Measurements from ENCODE around the gene TRAF7.

Gene TRAF7

GRCh38 chr16:2148714-2149629, 6.6 kb upstream of the TRAF7 start:
- no peak for DNase-seq

- no peak for DNase-seq
Observed at GRCh38 chr16:2149630-2150417, 5.8 kb upstream of the TRAF7 start.

DNA sequence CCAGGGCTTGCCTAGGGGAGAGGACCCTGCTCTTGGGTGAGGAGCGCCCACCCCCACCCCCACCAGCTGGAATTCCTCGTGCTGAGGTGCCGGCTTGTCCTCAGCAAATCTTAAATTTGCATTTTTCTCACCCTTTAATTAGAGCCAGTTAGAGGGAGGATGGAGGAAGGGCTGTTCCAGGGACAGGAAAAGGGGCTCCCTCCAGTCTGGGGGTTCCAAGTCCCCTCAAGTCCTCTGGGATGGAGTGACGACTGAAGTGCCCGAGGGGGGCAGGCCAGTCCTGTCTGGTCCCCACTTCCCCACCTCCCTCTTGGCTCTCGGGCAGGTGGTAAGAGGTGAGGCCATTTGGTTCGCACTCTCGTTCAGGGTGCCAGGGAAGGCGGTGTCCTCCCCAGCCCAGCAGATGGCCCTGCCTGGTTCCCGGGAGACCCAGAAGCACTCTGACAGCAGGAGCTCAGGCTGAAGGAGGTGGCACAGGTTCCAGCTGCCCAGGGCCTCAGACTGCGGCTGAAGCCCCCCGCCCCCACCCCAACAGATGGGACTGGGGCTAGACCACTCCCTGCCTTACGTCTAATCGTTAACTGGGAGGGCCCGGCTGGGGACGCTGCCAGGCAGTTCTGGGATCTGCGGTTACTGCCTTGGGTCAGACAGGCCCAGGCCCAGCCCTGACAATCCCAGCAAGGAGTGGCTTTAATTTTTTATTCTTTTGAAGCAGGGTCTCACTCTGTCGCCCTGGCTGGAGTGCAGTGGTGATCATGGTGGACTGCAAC, 5.0 kb upstream of the TRAF7 start:
- no peak for DNase-seq

DNA sequence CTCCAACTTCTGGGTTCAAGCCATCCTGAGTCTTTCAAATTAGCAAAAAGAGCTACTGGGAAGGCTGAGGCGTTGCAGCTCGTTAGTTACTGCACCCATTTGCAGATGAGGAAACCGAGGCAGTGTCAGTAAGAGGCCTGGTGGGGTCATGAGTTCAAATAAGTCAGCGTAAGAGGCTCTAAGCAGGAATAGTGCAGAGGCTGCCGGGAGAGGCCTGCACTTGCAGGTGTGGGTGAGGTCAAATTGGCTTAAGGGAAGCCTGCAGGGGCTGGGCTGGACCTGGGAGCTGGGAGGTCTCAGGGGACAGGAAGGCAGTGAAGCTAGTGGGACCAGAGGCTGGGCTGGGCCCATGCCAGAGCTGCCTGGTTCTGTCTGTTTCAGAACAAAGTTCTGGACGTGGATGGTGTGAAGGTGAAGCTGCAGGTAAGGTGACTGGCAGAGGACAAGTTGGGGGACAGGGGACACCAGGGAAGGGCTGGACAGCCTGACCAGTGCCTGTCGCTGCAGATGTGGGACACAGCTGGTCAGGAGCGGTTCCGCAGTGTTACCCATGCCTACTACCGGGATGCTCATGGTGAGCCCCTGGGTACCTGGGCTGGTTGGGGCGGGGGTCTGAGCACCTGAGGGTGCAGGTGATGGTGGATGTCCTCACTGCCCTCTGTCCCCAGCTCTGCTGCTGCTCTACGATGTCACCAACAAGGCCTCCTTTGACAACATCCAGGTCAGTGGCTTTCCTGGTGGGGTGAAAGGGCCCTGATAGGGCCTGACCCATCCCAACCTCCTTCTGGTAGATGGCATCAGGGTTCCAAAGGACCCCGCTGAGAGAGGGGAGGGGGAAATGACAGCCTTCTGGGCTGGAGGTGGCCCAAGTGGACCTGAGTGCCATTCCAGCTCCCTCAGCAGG, 4.1 kb upstream of the TRAF7 start:
- no peak for DNase-seq

DNA sequence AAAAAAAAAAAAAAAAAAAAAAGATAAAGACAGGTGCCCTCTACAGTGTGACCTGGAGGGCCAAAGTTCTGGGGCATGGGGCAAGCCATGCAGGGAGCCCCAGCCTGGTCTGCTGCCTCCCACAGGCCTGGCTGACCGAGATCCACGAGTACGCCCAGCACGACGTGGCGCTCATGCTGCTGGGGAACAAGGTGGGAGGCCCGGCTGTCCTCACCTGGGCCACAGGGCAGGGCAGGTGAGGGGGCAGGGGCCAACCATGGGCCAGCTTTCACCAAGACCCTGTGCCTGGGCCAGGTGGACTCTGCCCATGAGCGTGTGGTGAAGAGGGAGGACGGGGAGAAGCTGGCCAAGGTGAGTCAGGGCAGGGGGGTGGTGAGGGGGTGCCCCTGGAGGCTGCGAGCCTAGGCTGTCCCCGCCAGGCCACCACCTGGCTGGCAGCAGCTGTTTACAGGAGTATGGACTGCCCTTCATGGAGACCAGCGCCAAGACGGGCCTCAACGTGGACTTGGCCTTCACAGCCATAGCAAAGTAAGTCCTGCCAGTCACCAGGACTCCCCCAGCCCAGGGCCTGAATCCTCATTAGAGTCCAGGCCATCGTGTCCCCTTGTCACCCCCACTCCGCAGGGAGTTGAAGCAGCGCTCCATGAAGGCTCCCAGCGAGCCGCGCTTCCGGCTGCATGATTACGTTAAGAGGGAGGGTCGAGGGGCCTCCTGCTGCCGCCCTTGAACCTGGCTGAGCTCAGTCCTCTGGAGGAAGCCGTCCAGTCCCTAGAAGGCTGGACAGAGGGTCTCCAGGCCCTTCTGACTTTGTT, 2.7 kb upstream of the TRAF7 start:
- no peak for DNase-seq

- no peak for DNase-seq
Observed at GRCh38 chr16:2154533-2155090, 970 bp upstream of the TRAF7 start.

DNA sequence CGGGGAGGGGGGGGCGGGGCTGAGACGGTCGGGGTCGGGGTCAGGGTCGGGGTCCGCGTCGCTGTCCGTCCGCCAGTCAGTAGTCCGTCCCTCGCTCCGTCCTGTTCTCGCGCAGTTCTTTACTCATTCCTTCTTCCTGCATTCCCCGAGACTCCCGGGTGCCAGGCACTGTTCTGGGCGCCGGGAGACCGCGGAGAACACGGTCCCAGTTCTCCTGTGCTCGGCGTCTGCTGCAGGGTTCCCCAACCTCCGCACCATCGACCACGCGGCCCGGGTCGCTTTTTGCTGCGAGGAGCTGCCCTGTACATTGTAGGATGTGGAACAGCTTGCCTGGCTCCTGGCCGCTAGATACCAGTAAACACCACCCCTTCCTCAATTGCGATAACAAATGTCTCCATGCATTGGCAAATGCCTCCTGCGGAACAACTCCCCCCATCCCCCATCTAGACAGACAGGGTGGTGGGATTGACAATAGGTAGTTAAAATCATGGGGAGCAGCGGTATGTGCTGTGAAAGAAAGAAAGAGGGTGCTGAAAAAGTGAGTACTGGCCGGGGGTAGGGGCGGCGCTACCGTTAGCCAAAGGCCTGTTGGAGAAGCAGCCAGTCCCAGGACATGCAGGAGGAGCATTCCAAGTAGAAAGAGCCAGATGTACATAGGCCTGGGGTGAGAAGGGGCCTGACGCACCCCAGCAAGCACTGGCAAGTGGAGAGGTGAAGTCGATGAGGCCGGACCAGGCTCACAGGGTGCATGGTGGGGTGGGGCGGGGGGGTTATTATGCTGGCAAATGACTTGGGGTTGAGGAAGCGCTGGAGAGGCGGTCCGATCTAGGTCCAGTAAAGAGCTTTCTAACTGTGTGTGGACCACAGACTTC, 631 bp downstream of the TRAF7 start:
- no peak for DNase-seq

GRCh38 chr16:2156849-2157224, 1.3 kb downstream of the TRAF7 start:
- no peak for DNase-seq

DNA sequence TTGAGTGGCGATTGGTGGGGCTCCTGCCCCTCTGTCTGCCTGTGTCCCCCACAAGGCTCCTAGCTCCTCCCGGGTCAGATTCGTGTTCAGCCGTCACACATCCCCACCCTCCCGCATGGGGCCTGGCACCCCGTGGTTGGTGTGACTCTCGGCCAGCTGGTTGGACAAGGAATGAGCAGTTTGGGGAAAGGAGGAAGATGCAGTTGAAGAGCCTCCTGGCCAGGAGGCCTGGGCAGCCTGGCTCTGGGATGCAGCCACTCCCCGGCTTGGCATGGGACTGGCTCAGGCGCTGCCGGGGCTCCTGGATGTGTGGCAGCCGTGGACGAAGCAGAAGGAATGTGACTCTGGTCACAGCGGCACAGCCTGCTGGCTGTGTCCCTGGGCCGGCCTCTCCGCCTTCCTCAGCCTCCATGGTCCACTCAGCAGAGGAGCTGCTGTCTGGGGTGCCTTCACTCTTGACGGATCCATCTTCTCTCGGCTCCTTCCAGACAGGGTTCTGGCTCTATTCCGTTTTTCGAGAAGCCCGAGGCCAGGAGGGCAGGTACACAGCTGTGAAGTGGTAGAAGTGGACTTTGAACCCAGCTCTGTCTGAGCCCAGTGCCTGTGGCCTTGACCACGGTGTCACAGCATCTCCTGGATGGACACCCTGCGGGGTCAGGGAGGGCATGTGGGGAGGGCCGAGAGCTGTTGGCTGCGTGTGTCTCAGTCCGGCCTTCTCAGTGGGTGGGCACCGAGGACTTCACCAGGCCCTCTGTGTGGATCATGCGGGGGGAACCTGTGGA, 2.1 kb downstream of the TRAF7 start:
- no peak for DNase-seq

DNA sequence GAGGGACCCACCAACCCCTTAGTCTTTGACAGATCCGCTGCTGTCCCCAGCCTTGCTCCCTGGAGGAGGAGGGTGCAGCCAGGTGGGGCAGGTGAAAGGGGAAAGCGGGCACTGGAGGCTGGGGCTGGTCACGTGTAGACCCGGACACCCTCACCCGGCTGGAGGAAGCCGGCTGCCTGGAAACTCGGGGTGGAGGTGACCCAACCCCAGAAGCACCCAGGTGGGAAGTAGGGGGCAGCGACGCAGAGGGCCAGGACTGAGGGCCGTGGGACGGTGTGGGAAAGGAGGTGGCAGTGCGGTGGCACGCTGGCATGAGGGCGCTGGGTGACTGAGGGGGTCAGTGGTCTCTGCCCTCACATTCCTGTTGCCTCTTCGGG, 2.7 kb downstream of the TRAF7 start:
- no peak for DNase-seq

GRCh38 chr16:2159175-2159838, 3.7 kb downstream of the TRAF7 start:
- no peak for DNase-seq

- DNase-seq: no peak
Observed at GRCh38 chr16:2160915-2161551, 5.5 kb downstream of the TRAF7 start.

DNA sequence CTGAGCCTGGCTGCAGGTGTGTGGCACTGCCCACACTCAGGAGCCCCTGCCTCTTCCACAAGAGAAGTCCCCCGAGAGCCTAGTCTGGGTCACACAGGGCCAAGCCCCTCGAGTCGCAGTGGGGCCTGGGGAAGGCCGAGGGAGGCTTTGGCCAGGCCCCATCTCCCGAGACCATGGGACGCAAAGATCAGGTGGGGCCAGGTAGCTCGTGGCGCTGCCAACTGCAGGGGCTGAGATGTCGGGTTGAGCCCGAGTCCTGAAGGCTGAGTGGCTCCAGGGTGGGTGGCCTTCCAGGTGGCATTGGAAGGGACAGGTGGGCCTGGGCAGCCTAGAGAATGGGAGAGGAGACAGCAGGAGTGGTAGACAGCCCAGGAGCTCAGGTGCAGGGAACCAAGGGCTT, 6.3 kb downstream of the TRAF7 start:
- no peak for DNase-seq

DNA sequence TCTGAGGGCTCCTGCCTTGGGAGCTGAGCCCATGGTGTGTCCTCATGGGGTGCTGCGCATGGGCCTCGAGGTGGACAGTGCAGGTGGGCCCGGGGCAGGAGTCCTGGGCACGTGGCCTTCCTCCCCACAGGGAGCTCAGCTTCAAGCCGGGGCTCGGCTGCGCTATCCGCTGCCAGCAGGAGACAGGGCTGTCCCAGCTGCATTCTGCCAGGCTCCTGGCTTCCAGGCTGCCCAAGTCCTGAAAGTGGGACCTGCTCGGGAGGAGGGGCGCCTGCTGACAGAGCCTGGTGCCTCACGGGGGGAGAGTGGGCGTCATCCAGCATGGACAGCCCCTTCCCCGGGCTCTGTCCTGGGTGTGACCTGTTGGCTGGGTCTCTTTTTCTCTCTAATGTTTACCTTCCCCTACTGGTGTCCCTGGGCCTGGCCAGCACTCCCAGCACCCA, 7.1 kb downstream of the TRAF7 start:
- DNase-seq: no peak

DNA sequence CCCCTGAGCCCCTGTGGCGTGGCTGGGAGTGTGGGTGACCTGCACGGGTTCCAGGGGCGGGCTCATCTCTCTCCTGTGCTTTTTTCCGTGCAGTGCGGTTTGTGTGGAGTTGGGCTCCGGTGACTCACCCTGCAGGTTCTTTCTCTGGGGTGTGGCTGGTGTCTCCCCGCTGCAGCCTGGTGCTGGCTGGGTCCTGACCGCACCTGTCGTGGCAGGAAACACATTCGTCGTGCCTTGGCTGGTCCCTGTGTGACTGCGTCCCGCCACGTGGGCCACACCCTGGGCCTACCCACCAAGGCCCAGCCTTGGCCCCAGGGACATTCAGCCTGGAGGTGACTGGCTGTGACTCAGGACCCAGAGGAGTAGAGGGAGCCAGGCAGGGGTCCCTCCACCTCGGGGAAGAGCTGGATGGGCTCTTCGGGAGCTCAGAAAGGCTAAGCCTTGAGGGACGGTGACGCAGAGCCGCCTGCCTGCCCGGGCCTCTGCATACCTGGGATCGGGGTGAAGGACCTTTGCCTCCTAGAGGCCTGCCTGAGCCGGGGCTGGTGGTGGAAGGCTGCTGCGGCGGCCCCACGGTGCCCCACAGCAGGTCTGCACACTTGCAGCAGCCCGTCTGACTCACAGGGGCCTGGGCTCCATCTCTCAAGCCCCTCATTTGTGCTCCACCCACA, 7.8 kb downstream of the TRAF7 start:
- DNase-seq: no peak

DNA sequence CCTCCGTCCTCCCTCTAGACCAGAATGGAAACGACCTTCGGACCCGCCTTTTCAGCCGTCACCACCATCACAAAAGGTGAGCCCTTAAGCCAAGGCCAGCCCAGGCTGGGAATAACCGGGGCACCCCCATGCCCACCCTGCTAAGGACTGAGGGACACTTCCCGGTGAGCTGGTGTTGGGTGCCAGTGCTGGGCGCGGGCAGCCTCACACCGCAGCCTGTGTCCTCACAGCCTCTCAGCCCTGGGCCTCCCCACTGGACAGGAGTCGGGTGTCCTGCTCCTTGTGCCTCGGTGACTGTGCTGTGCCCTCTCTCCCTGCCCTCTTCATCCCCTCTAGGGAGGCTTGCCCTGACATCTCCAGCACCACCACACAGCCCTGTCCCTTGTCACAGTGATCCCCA, 10.3 kb downstream of the TRAF7 start:
- DNase-seq: no peak
